HG03457 (cell line): ENCODE measurements around the gene KCNJ14.

Experiments
- ATAC-seq: cut with Tn5 transposase; IDR thresholded peaks from one replicate; pipeline ENCODE4 v1.9.1; 2021; ENCODE audit warnings: moderate number of reproducible peaks; ENCODE audit not compliant: unreplicated experiment

Gene KCNJ14

GRCh38 chr19:48501494-48502349 is 46.3 kb downstream of the KCNJ14 start:
- ATAC-seq: no peak

- no peak for ATAC-seq
Measured at GRCh38 chr19:48502350-48503018, 47.1 kb downstream of the KCNJ14 start.

GRCh38 chr19:48506138-48506733 is 50.9 kb downstream of the KCNJ14 start:
- no peak for ATAC-seq

- no peak for ATAC-seq
Measured at GRCh38 chr19:48507911-48508439, 52.6 kb downstream of the KCNJ14 start.

GRCh38 chr19:48508729-48509411 is 53.5 kb downstream of the KCNJ14 start:
- no peak for ATAC-seq

GRCh38 chr19:48509467-48510194 is 54.3 kb downstream of the KCNJ14 start:
- ATAC-seq: no peak

- no peak for ATAC-seq
Measured at GRCh38 chr19:48510421-48511268, 55.3 kb downstream of the KCNJ14 start.

GRCh38 chr19:48511321-48511731 is 56.0 kb downstream of the KCNJ14 start:
- ATAC-seq: no peak

- ATAC-seq: no peak
Measured at GRCh38 chr19:48511800-48512503, 56.6 kb downstream of the KCNJ14 start, which contains the start of gene LMTK3. Gene LMTK3 (minus strand): TSS chr19:48511835. CDS start chr19:48511576, 259 bp downstream.

GRCh38 chr19:48512504-48513288 is 57.3 kb downstream of the KCNJ14 start:
- ATAC-seq: no peak

- ATAC-seq: no peak
Measured at GRCh38 chr19:48513289-48514122, 58.1 kb downstream of the KCNJ14 start.

GRCh38 chr19:48514123-48514458 is 58.7 kb downstream of the KCNJ14 start:
- no peak for ATAC-seq

GRCh38 chr19:48516536-48516935 is 61.2 kb downstream of the KCNJ14 start:
- ATAC-seq: no peak
